ENCODE results near the gene HOXB2.

DNA sequence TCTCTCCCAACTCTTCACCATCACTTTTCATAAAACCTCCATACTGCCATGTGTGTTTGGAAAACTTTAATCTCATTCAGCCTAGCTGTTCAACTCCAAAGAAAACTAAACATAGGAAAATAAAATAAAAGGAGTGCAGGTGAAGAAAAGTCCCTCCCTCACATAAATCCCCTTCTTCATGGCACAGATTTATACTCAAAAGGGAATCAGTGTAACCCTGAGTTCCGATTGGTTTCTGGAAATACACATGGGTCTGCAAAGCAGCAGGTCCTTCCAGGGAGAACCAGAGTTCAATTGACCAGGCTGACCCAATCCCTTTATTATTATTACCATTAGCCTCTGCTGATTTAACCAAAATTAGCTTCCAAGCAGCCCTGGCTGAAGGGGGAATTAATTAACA lies 8.9 kb upstream of the HOXB2 start:
- TF ChIP-seq, protein P1, sequence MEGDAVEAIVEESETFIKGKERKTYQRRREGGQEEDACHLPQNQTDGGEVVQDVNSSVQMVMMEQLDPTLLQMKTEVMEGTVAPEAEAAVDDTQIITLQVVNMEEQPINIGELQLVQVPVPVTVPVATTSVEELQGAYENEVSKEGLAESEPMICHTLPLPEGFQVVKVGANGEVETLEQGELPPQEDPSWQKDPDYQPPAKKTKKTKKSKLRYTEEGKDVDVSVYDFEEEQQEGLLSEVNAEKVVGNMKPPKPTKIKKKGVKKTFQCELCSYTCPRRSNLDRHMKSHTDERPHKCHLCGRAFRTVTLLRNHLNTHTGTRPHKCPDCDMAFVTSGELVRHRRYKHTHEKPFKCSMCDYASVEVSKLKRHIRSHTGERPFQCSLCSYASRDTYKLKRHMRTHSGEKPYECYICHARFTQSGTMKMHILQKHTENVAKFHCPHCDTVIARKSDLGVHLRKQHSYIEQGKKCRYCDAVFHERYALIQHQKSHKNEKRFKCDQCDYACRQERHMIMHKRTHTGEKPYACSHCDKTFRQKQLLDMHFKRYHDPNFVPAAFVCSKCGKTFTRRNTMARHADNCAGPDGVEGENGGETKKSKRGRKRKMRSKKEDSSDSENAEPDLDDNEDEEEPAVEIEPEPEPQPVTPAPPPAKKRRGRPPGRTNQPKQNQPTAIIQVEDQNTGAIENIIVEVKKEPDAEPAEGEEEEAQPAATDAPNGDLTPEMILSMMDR (conservative IDR thresholded peaks at IDR 0.05; ENCODE audit: low read length), result no peak
- no peak for TF ChIP-seq EZH2phosphoT487 (IDR thresholded peaks at IDR 0.05; ENCODE audit: borderline replicate concordance, low read depth, low read length)
